Right atrium auricular region (tissue), 2 donors: ENCODE data around the gene SGK2. TPM values are rescaled to one million over a fixed set of nuclear protein-coding genes. Genes with fewer than 3 reads are reported as not detected.
"Not testable (repeated sequence)": the region's sequence is repeated elsewhere in the genome, so short reads cannot be mapped to it uniquely, and the experiment has no call there.

ENCODE experiments used
- DNase-seq: peaks from one replicate; pipeline ENCODE4 v3.0.0-alpha.2; 2019; ENCODE audit warnings: low spot score
- H3K27ac ChIP-seq, 2 donors: fragments of 200-600 bp; sonication (generic); 1 replicate in 1 of 2; 2 replicates in 1 of 2; pipeline ENCODE4 v1.5.1; 2016 to 2019
- H3K27me3 ChIP-seq, 2 donors: fragments of 200-600 bp; sonication (generic); one replicate each; pipeline versions ENCODE4 v1.5.1 to v1.6.0; 2017 to 2019
- H3K36me3 ChIP-seq: fragments of 200-600 bp; sonication (generic); one replicate; pipeline ENCODE4 v1.5.1; 2016
- H3K4me1 ChIP-seq, 2 donors: fragments of 200-600 bp; sonication (generic); one replicate each; pipeline versions ENCODE4 v1.5.1 to v1.6.0; 2017 to 2019
- H3K4me3 ChIP-seq, 2 donors: fragments of 200-600 bp; sonication (generic); 1 replicate in 1 of 2; 2 replicates in 1 of 2; pipeline ENCODE4 v1.5.1; 2017 to 2019; ENCODE audit warnings: mild to moderate bottlenecking in 1 of 2, moderate library complexity in 1 of 2
- H3K9me3 ChIP-seq, 2 donors: fragments of 200-600 bp; sonication (generic); one replicate each; pipeline ENCODE4 v1.5.1; 2019
- CTCF ChIP-seq, 2 donors: fragments of 200-600 bp; sonication (generic); IDR thresholded peaks; one replicate each; pipeline ENCODE4 v1.5.1; 2019; ENCODE audit warnings: antibody characterized with exemption in 2 of 2
- total RNA-seq, 2 donors: library from RNA; depleted of rRNA; stranded (reverse); fragments of >200 nt; gene quantifications; one replicate each; pipeline ENCODE4 v1.1.0, GENCODE V29; 2016

The SGK2 gene
- total RNA-seq, 2 donors from 2014 or later, result 0.90 TPM; not detected in 1

DNA sequence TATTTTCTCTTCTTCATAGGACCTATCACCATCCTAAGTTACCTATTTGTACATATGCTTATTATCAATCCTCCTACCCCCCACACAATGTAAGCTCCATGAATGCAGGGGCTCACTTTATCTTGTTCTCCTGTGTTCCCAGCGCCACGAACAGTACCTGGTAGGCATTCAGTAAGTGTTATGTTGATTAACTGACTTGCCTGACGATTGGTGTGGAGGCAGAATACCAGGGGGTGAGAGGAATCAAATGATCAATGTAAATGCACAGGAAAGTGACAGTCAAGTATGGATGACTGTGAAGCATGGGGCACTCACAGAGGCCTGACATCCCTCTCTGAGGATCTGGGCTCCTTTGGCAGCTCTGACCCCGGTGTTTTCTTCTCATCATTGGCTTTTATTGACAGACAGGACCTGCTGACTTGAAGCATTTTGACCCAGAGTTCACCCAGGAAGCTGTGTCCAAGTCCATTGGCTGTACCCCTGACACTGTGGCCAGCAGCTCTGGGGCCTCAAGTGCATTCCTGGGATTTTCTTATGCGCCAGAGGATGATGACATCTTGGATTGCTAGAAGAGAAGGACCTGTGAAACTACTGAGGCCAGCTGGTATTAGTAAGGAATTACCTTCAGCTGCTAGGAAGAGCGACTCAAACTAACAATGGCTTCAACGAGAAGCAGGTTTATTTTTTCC, 25.8 kb downstream of the SGK2 start:
- DNase-seq, result no peak
- H3K27ac ChIP-seq, result no peak overlapping the region
- no peaks in the 10 kb centered on the region for H3K27me3 ChIP-seq

DNA sequence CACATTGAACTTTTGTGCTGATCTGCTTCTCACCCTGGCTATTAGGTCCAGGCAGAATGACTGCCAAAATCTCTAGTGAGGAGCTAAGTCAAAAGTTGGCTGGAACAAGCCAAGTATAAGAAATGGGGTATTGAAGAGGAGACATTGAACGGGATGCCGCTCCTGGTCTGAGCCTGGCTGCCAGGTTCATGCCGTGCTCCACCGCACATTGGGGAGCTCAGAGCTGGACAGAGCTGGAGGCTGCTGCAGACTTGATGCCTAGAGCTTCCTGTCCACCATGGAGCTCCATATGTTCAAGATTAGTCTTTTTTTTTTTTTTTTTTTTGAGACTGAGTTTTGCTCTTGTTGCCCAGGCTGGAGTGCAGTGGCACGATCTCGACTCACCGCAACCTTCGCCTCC, 27.8 kb downstream of the SGK2 start:
- H3K9me3 ChIP-seq, result no peaks in the 10 kb centered on the region
- no peak for DNase-seq
- no peak overlapping the region for H3K4me3 ChIP-seq
- no peak for TF ChIP-seq CTCF (IDR thresholded peaks at IDR 0.05)
- H3K27ac ChIP-seq, result no peak overlapping the region
- peaks cover 0 to 6% of the 10 kb centered on the region in 2 donors for H3K4me1 ChIP-seq
- no peaks in the 10 kb centered on the region for H3K36me3 ChIP-seq
- no peaks in the 10 kb centered on the region for H3K27me3 ChIP-seq

More for the DNA sequence above, 25.8 kb downstream of the SGK2 start:
- Histone ChIP-seq H3K4me1 (no peaks in the 10 kb centered on the region), H3K4me3 (no peak overlapping the region), H3K36me3 (no peaks in the 10 kb centered on the region), H3K9me3 (no peaks in the 10 kb centered on the region)
- no peak for TF ChIP-seq CTCF (IDR thresholded peaks at IDR 0.05)

DNA sequence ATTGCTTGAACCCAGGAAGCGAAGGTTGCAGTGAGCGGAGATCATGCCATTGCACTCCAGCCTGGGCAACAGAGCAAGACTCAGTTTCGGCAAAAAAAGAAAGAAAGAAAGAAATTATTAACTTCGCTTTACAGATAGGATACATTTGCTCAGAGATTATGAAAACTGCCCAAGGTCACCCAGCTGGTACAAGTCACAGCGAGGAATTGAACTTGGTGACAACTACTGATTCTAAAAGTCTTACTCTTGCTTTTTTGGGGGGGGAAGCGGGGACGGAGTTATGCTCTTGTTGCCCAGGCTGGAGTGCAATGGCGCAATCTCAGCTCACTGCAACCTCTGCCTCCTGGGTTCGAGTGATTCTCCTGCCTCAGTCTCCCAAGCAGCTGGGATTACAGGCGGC, 29.7 kb downstream of the SGK2 start:
- not testable (repeated sequence) for H3K27me3 ChIP-seq, H3K9me3 ChIP-seq, H3K36me3 ChIP-seq, DNase-seq, H3K27ac ChIP-seq, H3K4me3 ChIP-seq
- H3K4me1 ChIP-seq, result peaks cover 0 to 11% of the 10 kb centered on the region in 2 donors

GRCh38 chr20:43590036-43590391, 31.2 kb downstream of the SGK2 start:
- Histone ChIP-seq H3K27me3 (no peaks in the 10 kb centered on the region), H3K4me3 (peak overlapping the region; percentile 87 to 91), H3K36me3 (peaks cover 5% of the 10 kb centered on the region), H3K4me1 (peaks cover 0 to 11% of the 10 kb centered on the region in 2 donors), H3K9me3 (no peaks in the 10 kb centered on the region), H3K27ac (peak overlapping the region; percentile 85 to 89)
- TF ChIP-seq CTCF (IDR thresholded peaks at IDR 0.05), result no peak
- no peak for DNase-seq

DNA sequence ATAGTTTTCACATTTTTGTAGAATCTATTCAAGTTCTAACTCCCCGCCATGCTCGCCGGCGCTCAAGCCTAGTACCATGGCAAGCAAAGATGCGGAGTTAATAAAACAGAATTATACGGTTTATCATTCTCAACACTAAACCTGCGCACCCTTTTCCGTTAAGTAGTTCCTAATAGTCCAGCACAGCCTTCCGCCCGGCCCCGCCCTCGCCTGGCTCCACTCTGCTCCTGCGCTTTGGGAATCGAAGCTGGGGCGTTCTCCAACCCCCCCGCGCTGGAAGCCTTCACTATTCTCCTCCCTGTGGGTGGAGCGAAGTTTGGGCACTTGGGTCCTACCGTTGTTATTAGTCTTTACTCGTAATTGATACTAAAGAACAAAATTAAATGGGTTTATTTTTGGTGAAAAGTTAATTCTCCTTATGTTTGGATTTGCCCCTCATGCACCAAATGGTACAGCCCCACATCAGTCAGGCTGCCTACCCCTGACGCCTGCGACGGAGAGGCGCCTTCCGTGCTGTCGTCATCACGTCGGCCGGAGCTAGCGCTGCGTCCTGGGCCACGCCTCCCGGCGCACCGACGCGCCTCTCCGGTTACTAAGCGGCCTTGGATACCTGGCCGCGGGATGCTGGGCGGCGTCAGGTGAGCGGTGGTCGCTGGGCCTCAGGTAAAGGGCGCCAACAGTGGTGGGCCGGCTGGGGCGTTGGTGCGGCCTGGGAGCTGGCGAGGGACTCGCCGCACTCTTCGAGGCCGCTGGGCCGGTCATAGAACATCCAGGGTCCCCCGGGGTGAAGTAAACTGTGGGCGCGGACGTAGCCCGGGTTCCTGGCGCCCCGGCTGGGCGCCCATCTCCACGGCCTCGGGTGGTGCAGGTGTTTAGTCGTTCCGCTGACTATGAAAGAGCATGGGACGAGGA, 31.8 kb downstream of the SGK2 start, which contains the start of gene IFT52:
Gene IFT52, plus strand, starts transcription at position 546 of the 912 bp plus-strand sequence. CDS start 3,762 bp downstream, outside the sequence.
- peak within 1 kb of the TSS; percentile 85 to 89 for H3K27ac ChIP-seq
- DNase-seq, result peak; percentile 95
- H3K9me3 ChIP-seq, result no peaks in the 10 kb centered on the region
- H3K4me1 ChIP-seq, result peaks cover 0 to 11% of the 10 kb centered on the region in 2 donors
- TF ChIP-seq CTCF (IDR thresholded peaks at IDR 0.05), result no peak
- H3K36me3 ChIP-seq, result peaks cover 11% of the 10 kb centered on the region
- no peaks in the 10 kb centered on the region for H3K27me3 ChIP-seq
- peak within 1 kb of the TSS; percentile 87 to 91 for H3K4me3 ChIP-seq

GRCh38 chr20:43601960-43602359, 43.1 kb downstream of the SGK2 start:
- H3K4me1 ChIP-seq, DNase-seq, H3K27ac ChIP-seq, H3K9me3 ChIP-seq, H3K4me3 ChIP-seq, H3K27me3 ChIP-seq: not testable (repeated sequence)
- H3K36me3 ChIP-seq, result peaks cover 26% of the 10 kb centered on the region
